Measurements from ENCODE around the gene PDXP.
"Not testable (repeated sequence)": the region's sequence is repeated elsewhere in the genome, so short reads cannot be mapped to it uniquely, and the experiment has no call there.

Gene PDXP

DNA sequence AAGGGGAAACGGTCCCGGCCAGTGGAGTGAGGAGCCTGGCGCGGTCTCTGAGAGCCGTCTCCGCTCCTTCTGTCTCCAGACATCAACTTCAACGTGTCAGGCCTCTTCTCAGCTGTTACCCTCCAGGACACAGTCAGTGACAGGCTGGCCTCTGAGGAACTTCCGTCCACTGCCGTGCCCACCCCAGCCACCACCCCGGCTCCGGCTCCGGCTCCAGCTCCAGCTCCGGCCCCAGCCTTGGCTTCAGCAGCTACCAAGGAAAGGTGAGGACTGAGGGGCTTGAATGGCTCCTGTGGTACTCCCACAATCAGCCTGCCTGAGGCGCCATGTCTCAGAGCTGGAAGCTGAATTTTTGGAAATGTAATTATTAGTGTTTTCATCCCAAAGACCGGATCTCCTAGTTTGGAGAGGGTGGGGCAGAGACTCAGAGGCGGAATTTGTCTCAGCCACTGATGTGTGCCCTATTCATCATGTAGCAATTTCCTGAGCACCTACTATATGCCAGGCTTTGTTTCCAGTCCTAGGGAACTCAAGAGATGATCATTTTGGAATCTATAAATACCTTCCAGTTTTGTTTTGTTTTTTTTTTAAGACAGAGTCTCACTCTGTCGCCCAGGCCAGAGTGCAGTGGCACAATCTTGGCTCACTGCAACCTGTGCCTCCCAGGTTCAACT, 7.9 kb upstream of the PDXP start:
- no peak for DNase-seq

DNA sequence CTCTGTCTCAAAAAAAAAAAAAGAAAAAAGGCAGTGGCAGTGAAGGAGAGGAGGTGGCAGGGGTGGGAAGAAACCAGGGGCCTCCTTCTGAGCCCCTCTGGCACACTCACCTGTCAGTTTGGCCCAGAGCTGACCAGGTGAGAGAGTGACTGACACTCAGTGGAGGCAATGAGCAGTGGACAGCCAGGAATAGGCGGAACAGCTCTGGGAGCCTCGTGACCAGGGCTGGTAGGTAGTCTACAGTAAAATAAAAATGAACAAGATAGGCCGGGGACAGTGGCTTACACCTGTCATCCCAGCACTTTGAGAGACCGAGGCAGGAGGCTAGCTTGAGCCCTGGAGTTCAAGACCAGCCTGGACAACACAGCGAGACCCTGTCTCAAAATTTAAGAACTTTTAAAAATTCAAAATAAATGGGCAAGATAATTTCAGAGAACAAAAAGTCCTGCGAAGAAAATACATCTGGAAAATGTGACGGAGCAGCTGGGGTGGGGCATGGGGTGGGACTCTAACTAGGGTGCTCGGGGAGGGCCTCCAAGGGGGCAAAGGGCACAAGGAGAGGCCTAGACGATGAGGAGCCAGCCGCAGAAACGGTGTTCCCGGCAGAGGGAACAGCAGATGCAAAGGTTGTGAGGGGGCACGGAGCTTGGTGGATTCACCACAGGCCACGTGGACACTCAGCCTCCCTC, 3.8 kb upstream of the PDXP start:
- no peak for DNase-seq

DNA sequence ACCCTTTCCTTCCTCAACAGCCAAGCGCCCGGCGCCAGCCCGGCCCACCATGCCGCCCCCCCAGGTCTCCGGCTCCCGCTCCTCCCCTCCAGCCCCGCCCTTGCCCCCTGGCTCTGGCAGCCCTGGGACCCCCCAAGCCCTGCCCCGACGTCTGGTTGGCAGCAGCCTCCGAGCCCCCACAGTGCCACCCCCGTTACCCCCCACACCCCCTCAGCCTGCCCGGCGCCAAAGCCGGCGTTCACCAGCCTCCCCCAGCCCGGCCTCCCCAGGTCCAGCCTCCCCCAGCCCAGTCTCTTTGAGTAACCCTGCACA, 3.3 kb upstream of the PDXP start:
- no peak for DNase-seq

DNA sequence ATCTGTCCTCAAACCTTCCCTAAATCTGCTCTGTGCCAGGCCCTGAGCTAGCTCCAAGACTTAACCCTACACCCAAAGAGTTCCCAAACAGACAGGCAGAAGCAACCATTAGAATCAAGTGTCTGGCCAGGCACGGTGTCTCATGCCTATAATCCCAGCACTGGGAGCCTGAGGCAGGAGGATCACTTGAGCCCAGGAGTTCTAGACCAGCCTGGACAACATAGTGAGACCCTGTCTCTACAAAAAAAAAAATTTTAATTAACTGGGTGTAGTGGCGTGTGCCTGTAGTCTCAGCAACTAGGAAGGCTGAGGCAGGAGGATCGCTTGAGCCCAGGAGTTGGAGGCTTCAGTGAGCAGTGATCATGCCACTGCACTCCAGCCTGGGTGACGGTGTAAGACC, 1.9 kb upstream of the PDXP start:
- DNase-seq, result not testable (repeated sequence)

DNA sequence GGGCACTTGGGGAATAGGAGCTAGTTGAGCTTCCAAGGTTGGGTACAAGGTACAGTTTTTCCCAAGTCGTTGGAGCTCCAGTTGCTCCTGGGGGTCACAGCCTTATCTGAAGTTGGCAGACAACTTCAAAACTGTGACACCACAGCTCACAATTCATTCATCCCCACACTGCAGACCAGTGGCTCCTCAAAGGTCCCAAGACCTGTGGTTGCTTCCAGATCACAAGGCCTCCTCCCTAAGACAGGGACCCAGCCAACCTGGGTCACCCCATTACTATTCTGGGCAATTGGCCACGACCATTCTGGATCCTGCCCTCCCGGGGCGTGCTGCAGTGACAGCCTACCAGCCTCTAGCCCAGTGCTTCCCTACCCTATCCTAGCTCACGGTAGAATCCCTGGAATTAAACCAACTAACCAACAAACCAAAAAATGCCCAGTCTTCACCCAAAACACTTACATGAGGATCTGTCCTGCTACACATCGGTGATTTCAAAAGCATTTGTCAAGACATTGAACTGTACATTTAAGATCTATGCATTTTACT, 862 bp upstream of the PDXP start:
- no peak for DNase-seq

DNA sequence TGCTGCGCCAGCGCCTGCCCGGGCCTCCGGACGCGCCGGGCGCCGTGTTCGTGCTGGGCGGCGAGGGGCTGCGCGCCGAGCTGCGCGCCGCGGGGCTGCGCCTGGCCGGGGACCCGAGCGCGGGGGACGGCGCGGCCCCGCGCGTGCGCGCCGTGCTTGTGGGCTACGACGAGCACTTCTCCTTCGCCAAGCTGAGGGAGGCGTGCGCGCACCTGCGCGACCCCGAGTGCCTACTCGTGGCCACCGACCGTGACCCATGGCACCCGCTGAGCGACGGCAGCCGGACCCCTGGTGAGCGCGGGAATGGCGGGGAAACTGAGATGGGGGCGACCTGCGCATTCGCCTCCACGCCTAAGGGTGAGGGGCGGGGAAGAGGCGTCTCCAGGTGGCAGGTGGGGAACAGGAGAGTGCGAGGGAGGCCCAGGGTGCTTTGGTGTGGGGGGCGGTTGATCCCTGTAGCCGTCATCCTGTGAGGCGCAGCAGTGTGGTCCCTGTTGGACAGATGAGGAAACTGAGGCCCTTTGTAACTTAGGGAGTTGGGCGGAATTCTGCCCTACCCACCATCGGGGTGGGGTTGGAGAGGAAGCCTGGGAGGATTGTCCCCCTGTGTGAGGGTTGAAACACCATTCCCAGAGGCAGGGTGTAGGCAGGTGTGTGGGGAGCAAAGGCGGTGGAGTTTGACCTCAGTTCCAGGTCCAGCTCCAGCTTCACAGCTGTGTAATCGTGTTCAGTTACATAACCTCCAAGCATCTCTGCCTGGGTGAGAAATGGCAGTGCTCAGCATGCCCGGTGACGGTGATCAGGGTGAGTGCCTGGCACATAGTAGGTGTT, 758 bp downstream of the PDXP start:
- DNase-seq, result peak; percentile 12

DNA sequence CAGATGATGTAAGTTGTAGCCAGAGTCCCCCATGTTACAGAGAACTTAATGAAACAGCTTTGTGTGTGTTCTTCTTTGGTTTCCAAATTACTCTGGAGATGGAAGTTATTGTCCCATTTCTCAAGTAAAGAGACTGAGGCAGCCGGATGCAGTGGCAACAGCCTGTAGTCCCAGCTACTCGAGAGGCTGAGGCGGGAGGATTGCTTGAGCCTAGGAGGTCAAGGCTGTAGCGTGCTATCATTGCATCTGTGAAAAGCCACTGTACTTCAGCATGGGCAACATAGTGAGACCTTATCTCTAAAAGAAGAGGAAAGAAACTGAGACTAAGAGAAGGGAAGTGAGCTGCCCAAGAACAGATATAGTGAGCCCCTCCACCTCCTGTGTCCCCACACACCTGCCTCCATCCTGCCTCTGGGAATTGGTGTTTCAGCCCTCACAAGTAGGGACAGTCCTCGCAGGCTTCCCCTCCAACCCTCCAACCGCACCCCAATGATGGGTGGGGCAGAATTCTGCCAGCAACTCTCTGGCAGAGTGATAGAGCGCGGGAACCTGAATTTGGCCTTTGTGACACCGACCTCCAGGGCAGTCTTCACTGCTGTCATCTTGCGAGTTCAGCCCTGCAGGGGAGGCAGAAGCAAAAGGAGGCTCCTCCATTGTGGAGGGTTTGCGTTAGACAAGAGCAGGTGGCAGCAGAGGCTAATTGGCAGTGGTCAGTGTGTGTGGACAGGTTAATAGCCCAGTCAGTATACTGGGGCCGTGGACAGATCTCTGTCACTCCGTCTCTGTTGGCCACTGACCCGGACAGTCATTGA, 1.6 kb downstream of the PDXP start:
- no peak for DNase-seq

DNA sequence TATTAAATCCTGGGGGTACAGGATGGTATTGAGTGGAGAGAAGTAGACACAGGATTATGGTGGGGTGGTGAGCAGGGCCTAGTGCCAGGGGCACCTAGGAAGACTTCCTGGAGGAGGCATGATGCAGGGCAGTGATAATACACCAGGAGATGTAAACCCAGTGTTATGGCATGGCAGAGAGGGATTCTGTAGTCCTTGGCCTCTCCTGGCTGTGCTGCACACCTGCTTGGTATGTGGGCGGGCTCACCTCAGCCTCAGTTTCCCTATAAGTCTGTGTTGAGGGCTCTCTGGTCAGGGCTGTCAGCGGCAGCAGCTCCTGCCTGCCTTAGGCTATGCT, 2.2 kb downstream of the PDXP start:
- DNase-seq, result no peak

DNA sequence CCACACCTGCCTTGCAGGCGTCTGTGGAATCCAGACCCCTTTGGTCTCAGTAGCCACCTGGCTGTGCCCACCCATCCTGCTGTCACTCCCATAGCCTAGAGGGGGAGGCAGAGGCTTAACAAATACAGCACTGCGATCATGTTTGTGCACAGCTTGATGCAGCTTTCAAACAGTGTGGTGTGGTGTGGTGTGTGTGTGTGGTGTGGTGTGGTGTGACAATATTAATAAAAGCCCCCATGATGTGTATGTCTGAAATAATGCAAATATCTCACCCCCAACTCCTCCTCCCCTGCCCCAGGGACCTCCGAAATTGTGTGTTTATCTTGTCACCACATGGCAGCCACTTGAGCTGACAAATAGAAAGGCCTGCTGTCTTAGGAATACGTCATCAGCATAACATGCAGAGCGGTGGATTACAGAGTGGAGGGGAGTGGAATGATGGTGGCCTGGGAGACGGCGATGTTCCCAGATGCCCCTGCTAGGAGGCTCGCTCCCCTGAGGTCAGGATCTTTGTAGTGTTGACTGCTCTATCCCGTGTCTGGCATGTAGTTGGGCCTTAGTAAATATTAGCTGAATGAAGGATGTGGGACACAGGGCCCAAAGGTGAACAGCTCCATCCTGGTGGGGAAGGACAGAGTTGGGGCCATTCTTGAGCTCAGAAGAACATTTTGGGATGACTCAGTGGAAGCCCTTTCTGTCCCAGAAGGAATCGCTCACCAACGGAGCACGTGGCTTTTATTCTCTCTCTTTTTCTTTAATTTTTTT, 2.8 kb downstream of the PDXP start:
- no peak for DNase-seq

DNA sequence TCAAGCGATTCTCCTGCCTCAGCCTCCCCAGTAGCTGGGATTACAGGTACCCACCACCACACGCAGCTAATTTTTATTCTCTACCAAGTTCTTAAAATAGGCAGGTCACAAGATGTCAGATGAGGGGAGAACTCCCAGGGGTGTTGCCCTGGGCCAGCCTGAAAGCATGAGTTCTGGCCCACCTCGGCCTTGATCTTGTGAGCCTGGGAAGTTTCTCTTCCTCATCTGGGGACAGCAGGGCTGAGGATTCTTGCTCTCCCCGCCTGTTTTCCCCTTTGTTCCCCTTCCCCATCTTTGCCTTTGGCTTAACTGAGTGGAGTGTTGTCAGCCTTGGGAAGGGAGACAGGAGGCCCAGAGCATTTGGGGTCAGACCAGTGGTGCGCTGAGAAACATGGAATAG, 3.5 kb downstream of the PDXP start:
- DNase-seq, result no peak

DNA sequence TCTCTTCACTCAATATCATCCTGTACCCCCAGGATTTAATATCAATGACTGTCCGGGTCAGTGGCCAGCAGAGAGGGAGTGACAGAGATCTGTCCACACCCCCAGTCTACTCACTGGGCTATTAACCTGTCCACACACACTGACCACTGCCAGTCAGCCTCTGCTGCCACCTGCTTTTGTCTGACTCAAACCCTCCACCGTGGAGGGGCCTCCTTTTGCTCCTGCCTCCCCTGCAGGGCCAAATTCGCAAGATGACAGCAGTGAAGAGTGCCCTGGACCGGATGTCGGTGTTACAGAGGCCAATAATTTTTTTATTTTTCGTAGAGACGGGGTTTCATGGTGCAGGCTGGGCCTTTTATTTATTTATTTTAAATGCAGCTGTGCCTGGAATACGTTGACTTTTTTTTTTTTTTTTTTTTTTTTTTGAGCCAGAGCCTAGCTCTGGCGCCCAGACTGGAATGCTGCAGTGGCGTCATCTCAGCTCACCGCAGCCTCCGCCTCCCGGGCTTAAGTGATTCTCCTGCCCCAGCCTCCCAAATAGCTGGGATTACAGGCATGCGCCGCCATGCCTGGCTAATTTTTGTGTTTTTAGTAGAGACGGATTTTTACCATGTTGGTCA, 5.1 kb downstream of the PDXP start:
- no peak for DNase-seq

DNA sequence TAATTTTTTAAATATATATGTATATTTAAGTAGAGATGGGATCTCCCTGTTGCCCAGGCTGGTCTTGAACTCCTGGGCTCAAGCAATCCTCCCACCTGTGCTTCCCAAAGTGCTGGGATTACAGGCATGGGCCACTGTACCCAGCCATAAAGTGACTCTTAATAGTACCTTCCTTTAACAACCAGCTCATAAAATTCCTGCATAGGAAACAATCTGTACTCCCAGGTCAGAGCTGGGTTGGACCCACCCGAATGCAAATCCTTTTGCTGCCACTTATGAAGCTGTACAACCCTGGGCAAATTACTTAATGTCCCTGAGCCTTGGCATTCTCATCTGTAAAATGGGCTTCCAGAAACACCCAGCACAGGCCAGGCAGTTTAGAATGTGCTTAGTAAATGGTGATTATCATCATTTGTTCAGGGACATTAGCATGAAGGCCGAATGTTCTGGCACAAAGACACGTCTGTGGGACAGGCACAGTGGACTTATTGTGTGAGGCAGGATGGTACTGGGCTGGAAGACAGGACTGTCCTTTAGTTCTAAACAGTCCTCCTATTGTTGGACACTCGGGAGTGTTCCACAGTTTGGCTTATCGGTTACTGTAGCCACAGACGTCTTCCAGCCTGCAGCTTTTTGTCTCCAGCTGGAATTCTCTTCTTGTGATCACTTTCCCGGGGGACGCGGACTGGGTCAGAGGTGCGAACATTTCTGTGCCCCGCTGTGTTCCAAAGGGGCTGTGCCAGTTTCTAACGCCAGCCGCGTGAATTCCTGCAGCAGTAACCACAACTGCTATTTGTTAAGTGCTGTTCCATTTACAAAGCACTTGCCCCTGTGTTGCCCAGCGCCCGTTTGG, 6.0 kb downstream of the PDXP start:
- DNase-seq, result no peak

DNA sequence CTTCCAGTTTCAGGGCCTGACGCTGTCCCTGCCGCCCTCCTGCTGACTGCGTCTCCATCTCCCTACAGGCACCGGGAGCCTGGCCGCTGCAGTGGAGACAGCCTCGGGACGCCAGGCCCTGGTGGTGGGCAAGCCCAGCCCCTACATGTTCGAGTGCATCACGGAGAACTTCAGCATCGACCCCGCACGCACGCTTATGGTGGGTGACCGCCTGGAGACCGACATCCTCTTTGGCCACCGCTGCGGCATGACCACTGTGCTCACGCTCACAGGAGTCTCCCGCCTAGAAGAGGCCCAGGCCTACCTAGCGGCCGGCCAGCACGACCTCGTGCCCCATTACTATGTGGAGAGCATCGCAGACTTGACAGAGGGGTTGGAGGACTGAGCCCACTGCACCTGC, 7.0 kb downstream of the PDXP start:
- DNase-seq, result no peak

DNA sequence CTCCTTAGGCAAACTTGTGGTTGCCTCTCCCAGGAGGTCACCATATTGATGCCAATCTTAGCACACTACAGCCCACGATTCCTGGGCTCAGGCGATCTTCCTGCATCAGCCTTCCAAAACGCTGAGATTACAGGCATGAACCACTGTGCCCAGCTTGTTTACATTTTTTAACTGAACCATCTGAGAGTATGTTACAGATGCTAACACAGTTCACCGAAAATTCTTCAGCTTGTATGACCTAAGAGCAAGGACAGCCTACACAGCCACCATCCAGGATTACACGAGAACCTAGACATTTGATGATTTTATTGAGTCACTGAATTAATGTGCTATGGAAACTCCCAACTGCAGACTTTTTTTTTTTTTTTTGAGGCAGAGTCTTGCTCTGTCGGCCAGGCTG, 11.1 kb downstream of the PDXP start:
- no peak for DNase-seq

DNA sequence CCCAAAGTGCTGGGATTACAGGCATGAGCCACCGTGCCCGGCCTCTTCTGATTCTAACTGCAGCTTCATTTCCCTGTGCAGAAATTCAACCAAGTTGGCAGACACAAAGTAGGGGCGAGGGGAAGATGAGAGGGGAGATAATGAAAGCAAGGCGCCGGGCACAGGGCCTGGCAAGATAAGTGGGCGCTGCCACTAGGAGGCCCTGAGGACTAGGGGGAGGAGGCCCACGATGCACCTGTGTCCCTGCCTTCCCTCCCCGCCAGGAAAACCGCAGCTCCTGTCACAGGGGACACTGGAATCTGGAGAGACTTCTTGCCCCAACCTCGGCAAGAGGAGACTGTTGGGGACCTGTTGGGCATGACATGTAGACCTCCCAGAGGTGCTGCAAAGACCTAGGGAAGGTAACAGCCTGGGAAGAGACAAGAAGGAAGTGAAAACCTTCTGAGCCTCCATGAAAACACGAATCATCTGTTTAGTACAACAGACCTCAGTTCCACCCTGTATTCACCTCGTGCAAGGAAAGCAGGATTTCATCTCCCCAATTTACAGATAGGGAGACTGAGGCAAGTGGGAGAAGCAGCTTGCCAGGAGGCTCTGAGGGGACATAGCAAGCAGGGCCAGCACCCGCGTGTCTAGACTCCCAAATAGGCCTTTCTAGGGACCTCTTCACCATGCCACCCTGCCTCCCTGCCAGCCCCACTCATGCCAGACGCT, 13.8 kb downstream of the PDXP start:
- DNase-seq, result peak; percentile 29

DNA sequence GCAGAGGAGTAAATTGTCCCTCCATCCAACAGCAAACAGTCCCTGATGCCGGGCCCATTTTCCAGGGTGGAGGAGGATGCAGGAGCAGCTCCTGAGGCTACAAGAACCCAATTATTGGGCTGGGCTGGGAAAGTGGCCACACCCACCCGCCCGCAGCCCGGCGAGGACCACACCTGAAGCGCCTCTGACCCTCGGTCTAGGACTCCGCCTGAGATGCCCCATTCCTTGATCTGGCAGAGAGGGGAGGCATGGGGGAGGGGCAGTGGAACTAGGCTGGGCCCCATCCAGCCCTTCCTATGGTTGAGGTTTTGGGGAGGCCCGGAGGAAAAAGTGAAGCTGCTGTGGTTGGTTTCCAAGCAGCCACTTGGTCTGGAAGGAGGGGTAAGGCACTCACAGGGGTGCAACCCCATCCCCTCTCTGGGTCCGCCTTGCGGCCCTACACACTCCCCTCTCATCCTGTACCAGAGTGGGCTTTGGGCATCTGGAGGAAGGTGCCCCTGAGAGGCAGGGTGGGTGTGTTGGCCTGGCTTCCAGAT, 14.5 kb downstream of the PDXP start:
- no peak for DNase-seq

DNA sequence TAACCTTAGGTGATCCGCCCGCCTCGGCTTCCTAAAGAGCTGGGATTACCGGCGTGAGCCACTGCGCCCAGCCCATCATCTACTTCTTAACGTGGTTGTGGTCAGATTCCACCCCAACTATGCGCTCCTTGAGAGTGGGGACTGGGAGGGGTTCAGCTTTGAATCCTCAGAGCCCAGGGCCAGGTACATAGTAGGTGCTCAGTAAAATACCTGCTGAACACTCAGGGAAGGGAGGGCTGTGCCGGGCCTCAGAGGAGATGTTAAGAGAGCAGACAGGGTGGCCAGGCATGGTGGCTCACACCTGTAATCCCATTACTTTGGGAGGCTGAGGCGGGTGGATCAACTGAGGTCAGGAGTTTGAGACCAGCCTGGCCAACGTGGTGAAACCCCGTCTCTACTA, 15.7 kb downstream of the PDXP start:
- DNase-seq, result no peak

DNA sequence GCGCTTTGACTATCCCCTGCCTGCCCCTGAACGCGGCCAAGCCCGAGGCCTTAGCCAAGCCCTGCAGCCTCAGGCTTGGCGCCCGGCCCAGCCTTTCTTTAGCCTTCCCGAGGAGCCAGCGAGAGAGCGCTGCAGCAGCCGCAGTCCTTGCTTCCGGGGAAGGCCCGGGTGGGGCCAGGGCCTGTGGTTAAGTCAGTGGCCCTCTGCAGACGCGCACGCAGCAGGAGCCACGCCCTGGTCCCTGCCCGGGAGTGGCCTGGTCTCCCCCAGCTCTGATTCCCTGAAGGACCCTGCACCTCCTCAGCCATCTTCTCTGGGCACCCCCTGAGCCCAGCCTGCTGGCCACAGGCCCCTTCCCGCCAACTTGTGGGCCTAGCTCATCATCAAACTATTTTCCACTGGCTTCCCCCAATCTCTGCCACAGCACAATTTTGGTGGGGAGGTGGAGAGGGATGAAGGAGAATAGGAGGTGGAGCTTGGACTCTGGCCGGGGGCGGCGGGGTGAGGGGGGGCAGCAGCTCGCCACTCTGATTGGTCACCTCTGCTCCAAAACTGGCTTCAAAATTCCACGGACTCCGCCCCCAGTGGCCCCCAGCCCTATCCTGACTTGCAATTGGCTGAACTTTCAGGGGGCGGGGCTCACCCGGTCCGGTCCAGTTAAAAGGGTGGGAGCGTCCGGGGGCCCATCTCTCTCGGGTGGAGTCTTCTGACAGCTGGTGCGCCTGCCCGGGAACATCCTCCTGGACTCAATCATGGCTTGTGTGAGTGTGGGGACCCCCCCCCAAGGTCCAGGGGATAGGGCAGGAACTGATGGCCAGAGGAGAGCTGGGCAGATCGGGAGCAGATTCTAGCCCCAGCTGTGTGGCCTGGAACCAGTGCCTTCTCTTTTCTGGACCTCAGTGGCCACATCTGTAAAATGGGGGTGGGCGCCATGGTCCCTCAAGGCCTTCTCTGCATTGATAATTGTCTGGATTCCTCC, 16.7 kb downstream of the PDXP start, which contains the start of gene LGALS1:
TSS of gene LGALS1 (plus strand) at position 686 of the 979 bp plus-strand sequence. CDS start at position 753, 67 bp downstream.
- DNase-seq, result peak; percentile 58
